ENCODE measurements around the gene FOXP2.
"Not testable (repeated sequence)": the region's sequence is repeated elsewhere in the genome, so short reads cannot be mapped to it uniquely, and the experiment has no call there.

The FOXP2 gene

DNA sequence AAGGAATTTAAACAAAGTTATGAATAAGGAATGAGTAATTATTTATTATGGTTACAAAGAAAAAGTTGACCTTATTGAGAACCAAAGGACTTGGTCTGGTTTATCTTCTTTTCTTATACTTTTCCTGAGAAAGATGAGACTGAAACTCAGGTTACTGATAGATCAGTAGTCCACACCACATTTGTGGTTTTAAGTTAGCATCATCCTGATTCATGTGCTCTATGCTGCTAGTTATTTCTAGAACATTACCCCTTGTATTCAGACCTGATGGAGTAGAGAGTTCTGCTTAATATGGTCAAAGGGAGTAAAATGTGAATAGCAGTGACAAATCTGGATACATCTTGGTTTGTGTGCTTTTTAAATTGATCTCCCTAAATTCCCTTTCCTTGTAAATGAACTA is 63.8 kb downstream of the FOXP2 start:
- DNase-seq (ENCODE audit: low spot score), result no peak
- TF ChIP-seq, protein P1, sequence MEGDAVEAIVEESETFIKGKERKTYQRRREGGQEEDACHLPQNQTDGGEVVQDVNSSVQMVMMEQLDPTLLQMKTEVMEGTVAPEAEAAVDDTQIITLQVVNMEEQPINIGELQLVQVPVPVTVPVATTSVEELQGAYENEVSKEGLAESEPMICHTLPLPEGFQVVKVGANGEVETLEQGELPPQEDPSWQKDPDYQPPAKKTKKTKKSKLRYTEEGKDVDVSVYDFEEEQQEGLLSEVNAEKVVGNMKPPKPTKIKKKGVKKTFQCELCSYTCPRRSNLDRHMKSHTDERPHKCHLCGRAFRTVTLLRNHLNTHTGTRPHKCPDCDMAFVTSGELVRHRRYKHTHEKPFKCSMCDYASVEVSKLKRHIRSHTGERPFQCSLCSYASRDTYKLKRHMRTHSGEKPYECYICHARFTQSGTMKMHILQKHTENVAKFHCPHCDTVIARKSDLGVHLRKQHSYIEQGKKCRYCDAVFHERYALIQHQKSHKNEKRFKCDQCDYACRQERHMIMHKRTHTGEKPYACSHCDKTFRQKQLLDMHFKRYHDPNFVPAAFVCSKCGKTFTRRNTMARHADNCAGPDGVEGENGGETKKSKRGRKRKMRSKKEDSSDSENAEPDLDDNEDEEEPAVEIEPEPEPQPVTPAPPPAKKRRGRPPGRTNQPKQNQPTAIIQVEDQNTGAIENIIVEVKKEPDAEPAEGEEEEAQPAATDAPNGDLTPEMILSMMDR (IDR thresholded peaks at IDR 0.05; ENCODE audit: extremely low read depth, missing control alignments), result no peak

DNA sequence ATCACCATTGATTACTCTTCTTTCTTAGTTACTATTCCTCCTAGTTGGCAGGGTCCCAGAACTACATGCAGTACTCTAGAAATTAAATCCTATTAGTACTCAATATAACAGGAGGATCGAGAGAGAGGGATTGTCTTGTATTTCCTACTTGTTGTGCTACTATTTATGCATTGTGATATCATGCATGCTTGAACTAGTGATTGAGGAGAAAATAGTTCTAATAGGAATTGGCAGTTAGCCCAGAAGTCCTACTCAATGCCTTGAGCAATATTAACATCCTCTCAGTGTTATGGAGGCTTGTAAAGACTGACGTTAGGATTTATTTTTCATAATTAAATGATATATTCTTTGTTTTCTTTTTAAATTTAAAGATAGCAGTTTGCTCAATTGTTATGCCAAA is 67.4 kb downstream of the FOXP2 start:
- TF ChIP-seq, protein P1 (IDR thresholded peaks at IDR 0.05; ENCODE audit: extremely low read depth, missing control alignments), result no peak
- DNase-seq (ENCODE audit: low spot score), result no peak

DNA sequence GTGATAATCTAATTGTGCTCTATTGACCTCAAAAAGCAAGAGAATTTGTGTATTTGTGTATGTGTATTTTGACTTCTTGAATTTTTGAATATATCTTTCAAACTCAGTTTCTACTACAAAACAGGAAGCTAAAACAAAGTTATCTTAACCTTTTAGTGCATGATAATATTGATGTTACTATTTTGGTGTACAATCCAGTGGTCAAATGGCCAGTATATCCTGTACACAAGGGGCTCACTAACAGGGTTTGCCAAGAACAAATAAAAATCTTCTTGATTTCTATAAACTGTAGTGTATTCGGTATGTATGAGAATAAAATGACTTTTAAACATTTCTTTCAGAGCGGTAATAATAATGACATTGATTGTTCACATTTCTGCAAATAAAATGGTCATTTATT is 69.6 kb downstream of the FOXP2 start:
- TF ChIP-seq, protein P1 (IDR thresholded peaks at IDR 0.05; ENCODE audit: extremely low read depth, missing control alignments), result no peak

DNA sequence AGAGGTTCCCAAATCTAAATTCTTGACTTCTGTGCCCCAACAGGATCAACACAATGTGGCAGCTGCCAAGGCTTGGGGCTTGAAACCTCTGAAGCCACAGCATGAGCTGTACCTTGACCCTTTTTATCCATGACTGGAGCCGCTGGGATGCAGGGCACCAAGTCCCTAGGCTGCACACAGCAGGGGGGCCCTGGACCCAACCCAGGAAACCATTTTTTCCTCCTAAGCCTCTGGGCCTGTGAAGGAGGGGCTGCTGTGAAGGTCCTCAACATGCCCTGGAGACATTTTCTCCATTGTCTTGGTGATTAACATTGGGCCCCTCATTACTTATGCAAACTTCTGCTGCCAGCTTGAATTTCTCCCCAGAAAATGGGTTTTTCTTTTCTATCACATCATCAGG is 72.6 kb downstream of the FOXP2 start:
- no peak for DNase-seq (ENCODE audit: low spot score)
- TF ChIP-seq, protein P1 (IDR thresholded peaks at IDR 0.05; ENCODE audit: extremely low read depth, missing control alignments), result no peak

More for the DNA sequence above, 69.6 kb downstream of the FOXP2 start:
- no peak for DNase-seq (ENCODE audit: low spot score)

DNA sequence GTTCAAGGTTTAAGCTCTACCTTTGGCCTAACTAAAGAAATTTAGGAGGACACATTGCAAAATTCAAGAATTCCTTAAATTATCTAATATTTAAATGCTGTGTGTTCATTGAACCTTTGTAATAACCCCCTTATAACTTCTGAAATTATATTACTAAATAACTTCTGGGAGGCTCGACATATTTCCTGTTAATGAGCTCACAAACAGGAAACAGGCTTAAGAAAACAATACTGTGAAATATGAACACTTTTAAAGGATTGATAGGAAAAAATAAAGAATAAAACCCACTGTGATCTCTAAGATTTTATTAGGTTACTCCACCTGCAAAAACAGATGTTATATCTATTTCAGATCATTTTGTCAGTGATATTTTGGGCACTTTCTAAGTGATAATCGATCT is 74.1 kb downstream of the FOXP2 start:
- TF ChIP-seq, protein P1 (IDR thresholded peaks at IDR 0.05; ENCODE audit: extremely low read depth, missing control alignments), result no peak
- DNase-seq (ENCODE audit: low spot score), result no peak

DNA sequence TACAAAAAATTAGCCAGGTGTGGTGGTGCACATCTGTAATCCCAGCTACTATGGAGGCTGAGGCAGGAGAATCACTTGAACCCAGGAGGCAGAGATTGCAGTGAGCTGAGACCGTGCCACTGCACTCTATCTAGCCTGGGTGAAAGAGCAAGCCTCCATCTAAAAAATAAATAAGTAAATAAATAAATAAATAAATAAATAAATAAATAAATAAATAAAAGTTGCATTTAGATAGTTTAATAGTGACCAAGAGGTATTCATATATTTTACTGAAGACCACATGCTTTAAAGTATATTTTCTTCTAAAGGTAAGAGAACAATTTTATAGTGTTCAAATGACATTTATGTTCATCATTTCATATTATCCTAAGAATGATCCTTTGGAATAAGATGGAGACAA is 82.9 kb downstream of the FOXP2 start:
- not testable (repeated sequence) for DNase-seq (ENCODE audit: low spot score)

DNA sequence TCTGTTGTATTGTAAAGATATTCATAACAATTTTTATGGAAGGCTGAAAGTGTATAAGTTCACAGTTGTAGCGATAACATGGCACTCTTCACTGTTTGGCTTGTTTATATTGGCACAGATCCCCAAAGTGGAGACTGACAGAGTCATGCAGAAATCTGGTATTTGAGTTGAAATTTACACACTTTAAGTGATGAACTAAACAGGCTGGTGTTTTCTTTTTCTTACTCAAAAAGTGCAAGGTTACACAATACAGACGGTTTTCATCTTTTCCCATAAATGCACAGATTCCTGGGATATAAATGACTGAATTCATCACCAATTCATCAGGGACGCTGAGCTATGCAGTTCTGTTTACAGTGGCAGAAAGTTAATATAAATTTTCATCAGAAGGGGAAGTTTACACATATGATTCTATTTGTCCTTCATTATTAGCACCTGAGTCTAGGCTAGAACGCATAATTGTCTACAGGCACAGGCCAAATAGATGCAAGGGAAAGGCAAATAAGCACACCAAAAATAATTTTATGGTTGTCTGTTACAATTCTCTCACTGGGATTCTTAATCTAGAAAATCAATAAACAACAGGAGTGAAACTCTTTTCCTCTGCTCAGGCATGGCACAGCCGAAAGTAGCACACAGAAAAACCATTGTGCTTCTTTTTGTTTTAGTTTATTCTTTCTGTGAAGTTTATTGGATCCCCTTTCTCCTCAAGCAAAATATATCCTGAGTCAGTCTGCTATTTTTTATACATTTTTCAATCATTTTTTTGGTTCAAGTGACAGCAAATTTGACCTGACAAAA is 88.0 kb downstream of the FOXP2 start:
- TF ChIP-seq, protein P1 (IDR thresholded peaks at IDR 0.05; ENCODE audit: extremely low read depth, missing control alignments), result no peak
- no peak for DNase-seq (ENCODE audit: low spot score)

DNA sequence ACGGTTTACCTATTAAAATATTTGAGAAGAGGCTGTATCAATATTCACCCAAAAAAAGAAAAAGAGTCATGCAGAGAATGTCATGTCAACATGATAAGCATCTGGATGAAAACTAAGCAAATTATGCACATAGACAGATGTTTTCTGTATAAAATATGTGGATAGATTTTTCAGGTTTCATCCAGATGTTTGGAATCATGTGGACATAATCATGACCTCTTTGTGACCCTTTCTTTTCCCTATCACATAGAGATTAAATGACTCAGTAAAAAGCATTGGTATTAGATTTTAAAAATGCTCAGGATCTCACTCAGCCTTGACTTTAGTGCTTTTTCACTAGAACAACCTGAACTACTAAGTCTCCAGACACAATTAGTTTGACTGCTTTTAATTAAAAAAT is 90.0 kb downstream of the FOXP2 start:
- TF ChIP-seq, protein P1 (IDR thresholded peaks at IDR 0.05; ENCODE audit: extremely low read depth, missing control alignments), result no peak
- DNase-seq (ENCODE audit: low spot score), result no peak
